ENCODE measurements around the gene RILPL1. TPM values are rescaled to one million over a fixed set of nuclear protein-coding genes. Genes with fewer than 3 reads are reported as not detected.
A peak's percentile ranks its signal among the peaks of the same experiment; 100 is the strongest.

RILPL1 gene
- total and polyA plus RNA-seq, 9 of the 15 experiments (the other 6 are each of a cell fraction or from before 2014, with no cell fraction given), result 0.25 to 10.6 (median 8.6) TPM

DNA sequence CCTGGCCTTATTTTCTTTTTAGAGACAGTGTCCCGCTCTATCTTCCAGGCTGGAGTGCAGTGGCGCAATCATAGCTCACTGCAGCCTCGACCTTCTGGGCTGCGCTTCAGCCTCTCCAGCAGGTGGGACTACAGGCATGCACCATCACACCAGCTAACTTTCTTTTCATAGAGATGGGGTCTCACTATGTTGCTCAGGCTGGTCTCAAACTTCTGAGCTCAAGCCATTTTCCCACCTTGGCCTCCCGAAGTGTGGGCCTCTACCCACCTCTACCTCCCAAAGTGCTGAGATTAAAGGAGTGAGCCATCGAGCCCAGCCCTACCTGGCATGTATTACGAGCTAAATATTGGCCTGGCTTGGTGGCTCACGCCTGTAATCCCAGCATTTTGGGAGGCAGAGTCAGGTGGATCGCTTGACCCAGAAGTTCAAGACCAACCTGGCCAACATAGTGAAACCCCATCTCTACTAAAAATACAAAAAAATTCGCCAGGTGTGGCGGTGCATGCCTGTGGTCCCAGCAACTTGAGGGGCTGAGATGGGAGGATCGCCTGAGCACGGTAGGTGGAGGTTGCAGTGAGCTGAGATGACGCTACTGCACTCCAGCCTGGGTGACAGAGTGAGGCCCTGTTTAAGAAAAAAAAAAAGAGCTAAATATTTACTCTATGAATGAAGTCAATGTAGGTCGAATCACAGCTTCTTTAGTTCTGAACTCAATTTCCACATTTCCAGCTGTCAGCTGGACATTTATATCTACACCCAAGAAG, 7.6 kb upstream of the RILPL1 start:
- POLR2A ChIA-PET, result interaction anchor here (0.6 to 1.6 kb wide), 3 partner anchors 9 to 43 kb away, joined by 4 to 6 read pairs (median 4); partner anchors contain the start of gene TMED2
- TF ChIP-seq CEBPG (CRISPR knock-in tag; IDR thresholded peaks at IDR 0.05) (peak; percentile 35; the same call in 1 of the 2 replicates), CEBPG (tag; conservative IDR thresholded peaks at IDR 0.05 in 1 of 2, IDR thresholded peaks at IDR 0.05 in 1 of 2) (no peak), RAD21 (CRISPR knock-in tag; conservative IDR thresholded peaks at IDR 0.05 in 1 of 2, IDR thresholded peaks at IDR 0.05 in 1 of 2) (peak in 1 of 2 experiments; percentile 28; a peak in 1 of 4 replicates), SREBF1 (IDR thresholded peaks at IDR 0.05; ENCODE audit: borderline replicate concordance, low read depth, low read length) (no peak), STAG1 (CRISPR knock-in tag; IDR thresholded peaks at IDR 0.05; ENCODE audit: borderline replicate concordance) (peak; percentile 15; the same call in 1 of the 2 replicates), RFX7 (CRISPR knock-in tag; IDR thresholded peaks at IDR 0.05) (no peak), ZSCAN32 (CRISPR knock-in tag; IDR thresholded peaks at IDR 0.05) (no peak), CEBPB (tag; IDR thresholded peaks at IDR 0.05) (peak; percentile 88)
- TF ChIP-seq, protein P1, sequence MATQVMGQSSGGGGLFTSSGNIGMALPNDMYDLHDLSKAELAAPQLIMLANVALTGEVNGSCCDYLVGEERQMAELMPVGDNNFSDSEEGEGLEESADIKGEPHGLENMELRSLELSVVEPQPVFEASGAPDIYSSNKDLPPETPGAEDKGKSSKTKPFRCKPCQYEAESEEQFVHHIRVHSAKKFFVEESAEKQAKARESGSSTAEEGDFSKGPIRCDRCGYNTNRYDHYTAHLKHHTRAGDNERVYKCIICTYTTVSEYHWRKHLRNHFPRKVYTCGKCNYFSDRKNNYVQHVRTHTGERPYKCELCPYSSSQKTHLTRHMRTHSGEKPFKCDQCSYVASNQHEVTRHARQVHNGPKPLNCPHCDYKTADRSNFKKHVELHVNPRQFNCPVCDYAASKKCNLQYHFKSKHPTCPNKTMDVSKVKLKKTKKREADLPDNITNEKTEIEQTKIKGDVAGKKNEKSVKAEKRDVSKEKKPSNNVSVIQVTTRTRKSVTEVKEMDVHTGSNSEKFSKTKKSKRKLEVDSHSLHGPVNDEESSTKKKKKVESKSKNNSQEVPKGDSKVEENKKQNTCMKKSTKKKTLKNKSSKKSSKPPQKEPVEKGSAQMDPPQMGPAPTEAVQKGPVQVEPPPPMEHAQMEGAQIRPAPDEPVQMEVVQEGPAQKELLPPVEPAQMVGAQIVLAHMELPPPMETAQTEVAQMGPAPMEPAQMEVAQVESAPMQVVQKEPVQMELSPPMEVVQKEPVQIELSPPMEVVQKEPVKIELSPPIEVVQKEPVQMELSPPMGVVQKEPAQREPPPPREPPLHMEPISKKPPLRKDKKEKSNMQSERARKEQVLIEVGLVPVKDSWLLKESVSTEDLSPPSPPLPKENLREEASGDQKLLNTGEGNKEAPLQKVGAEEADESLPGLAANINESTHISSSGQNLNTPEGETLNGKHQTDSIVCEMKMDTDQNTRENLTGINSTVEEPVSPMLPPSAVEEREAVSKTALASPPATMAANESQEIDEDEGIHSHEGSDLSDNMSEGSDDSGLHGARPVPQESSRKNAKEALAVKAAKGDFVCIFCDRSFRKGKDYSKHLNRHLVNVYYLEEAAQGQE (IDR thresholded peaks at IDR 0.05; ENCODE audit: borderline replicate concordance), result peak; percentile 21; the same call in 1 of the 2 replicates
- TF ChIP-seq, protein P1 (CRISPR knock-in tag; IDR thresholded peaks at IDR 0.05; ENCODE audit: low read depth), result no peak
- TF ChIP-seq, protein P2, sequence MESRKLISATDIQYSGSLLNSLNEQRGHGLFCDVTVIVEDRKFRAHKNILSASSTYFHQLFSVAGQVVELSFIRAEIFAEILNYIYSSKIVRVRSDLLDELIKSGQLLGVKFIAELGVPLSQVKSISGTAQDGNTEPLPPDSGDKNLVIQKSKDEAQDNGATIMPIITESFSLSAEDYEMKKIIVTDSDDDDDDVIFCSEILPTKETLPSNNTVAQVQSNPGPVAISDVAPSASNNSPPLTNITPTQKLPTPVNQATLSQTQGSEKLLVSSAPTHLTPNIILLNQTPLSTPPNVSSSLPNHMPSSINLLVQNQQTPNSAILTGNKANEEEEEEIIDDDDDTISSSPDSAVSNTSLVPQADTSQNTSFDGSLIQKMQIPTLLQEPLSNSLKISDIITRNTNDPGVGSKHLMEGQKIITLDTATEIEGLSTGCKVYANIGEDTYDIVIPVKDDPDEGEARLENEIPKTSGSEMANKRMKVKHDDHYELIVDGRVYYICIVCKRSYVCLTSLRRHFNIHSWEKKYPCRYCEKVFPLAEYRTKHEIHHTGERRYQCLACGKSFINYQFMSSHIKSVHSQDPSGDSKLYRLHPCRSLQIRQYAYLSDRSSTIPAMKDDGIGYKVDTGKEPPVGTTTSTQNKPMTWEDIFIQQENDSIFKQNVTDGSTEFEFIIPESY (CRISPR knock-in tag; IDR thresholded peaks at IDR 0.05), result peak; percentile 37; the same call in 1 of the 2 replicates

More for the DNA sequence above, 7.6 kb upstream of the RILPL1 start:
- H3K4me3 ChIP-seq, result no peak overlapping the region
- WGBS (ENCODE audit: insufficient coverage, low coverage, missing lambda C conversion rate), result 63% methylated on average over 15 of the region's 15 CpGs
- H3K27ac ChIP-seq (ENCODE audit: extremely low read depth, low read depth, low read length), result no peak overlapping the region
- FAIRE-seq (no peak), ATAC-seq (peak; percentile 72), DNase-seq (ENCODE audit: extremely low read depth in 1 of 4, low spot score in 3 of 4) (no peak)
- no peaks in the 10 kb centered on the region for H3K9me3 ChIP-seq (replicated peaks; ENCODE audit: control insufficient read depth, insufficient read depth, low read depth, low read length)
- H3K9me1 ChIP-seq (ENCODE audit: control insufficient read depth, insufficient read depth, low read length), result no peaks in the 10 kb centered on the region
- no peaks in the 10 kb centered on the region for H3K79me2 ChIP-seq (ENCODE audit: control insufficient read depth, insufficient read depth, low read length)
- no peak overlapping the region; the same call in 1 of the 2 replicates for H3K4me2 ChIP-seq (ENCODE audit: insufficient read depth, low read length)
- no peaks in the 10 kb centered on the region; a peak in 1 of 5 replicates for H3K27me3 ChIP-seq (ENCODE audit: control insufficient read depth in 2 of 2, insufficient read depth in 2 of 2, low read length in 2 of 2)
- in situ Hi-C loops (cut with MboI), result no loop called here
- H3K36me3 ChIP-seq (ENCODE audit: control insufficient read depth, insufficient read depth, low read length), result no peaks in the 10 kb centered on the region
- H2AFZ ChIP-seq (ENCODE audit: low read depth, low read length), result peak overlapping the region; percentile 89
- H3K4me1 ChIP-seq (replicated peaks in 1 of 2; ENCODE audit: control insufficient read depth in 2 of 2, insufficient read depth in 2 of 2, low read length in 2 of 2), result 0 out of 5 replicates have a peak, but pooled peaks cover 0 to 14% of the 10 kb centered on the region in 2 experiments
- 0 out of 4 replicates have a peak overlapping the region, but pooled peaks of 1 of the 2 experiments have one; percentile 31 for H3K9ac ChIP-seq (ENCODE audit: insufficient read depth in 1 of 2, low read depth in 2 of 2, low read length in 2 of 2)
- no TSS peak for BruUV-seq (replicated peaks)
- CTCF ChIA-PET (ENCODE audit: low intra/inter-chr PET ratio), result no interaction called here
- intact Hi-C loops (cut with micrococcal nuclease), result no loop called here
- no peaks in the 10 kb centered on the region for H4K20me1 ChIP-seq (replicated peaks; ENCODE audit: control insufficient read depth, insufficient read depth, low read length)

Measured in K562 (cell line).